ENCODE measurements around the gene CAVIN1. TPM values are rescaled to one million over a fixed set of nuclear protein-coding genes. Genes with fewer than 3 reads are reported as not detected.

Gene CAVIN1
- polyA plus RNA-seq, 1 experiment, result 734 TPM

- Histone ChIP-seq H3K27me3 (ENCODE audit: control insufficient read depth, insufficient read depth, low read length) (no peaks in the 10 kb centered on the region), H3K36me3 (ENCODE audit: control insufficient read depth, insufficient read depth, low read length) (no peaks in the 10 kb centered on the region), H3K4me3 (ENCODE audit: low read depth, low read length) (no peak overlapping the region)
- POLR2A ChIA-PET, result interaction anchor here (0.6 kb wide), 1 partner anchor 15 kb away, joined by 7 read pairs; no protein-coding TSS in a partner anchor
- CTCF ChIA-PET, result interaction anchor here (0.6 to 1.2 kb wide), 3 partner anchors 9 to 35 kb away, joined by 3 to 4 read pairs (median 4); no protein-coding TSS in a partner anchor
- no peak for TF ChIP-seq CTCF (IDR thresholded peaks at IDR 0.05; ENCODE audit: insufficient read depth, low read depth, low read length)
- no peak for DNase-seq (ENCODE audit: low read depth)
Observed at GRCh38 chr17:42359133-42359532, 63.9 kb downstream of the CAVIN1 start.

DNA sequence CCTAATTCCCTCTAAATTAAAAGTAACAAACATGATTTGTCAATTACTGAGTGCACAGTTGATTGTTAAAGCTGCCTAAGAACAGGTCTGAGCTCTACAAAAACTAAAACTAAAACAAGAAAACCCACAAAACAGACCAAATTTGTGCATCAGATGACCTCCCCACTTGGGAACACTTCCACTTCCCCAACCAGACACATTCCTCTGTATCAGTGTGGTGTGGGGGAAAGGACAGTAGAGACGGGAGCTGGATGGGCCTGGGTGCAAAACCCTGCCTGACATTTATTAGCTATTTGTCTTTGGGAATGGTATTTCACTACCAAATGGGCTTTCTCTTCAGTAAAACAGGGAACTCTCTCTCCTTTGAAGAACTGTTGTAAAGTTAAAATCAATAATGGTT lies 64.6 kb downstream of the CAVIN1 start:
- no peaks in the 10 kb centered on the region for H3K36me3 ChIP-seq (ENCODE audit: control insufficient read depth, insufficient read depth, low read length)
- H3K4me3 ChIP-seq (ENCODE audit: low read depth, low read length), result no peak overlapping the region
- H3K27me3 ChIP-seq (ENCODE audit: control insufficient read depth, insufficient read depth, low read length), result no peaks in the 10 kb centered on the region
- TF ChIP-seq CTCF (IDR thresholded peaks at IDR 0.05; ENCODE audit: insufficient read depth, low read depth, low read length), result no peak
- POLR2A ChIA-PET, result interaction anchor here (0.6 kb wide), 1 partner anchor 182 kb away, joined by 5 read pairs; no protein-coding TSS in a partner anchor
- CTCF ChIA-PET, result interaction anchor here (0.6 to 1.4 kb wide), 5 partner anchors 9 to 48 kb away, joined by 3 to 4 read pairs (median 4); no protein-coding TSS in a partner anchor
- no peak for DNase-seq (ENCODE audit: low read depth)

- no peaks in the 10 kb centered on the region for H3K36me3 ChIP-seq (ENCODE audit: control insufficient read depth, insufficient read depth, low read length)
- no peak overlapping the region for H3K4me3 ChIP-seq (ENCODE audit: low read depth, low read length)
- no peak for TF ChIP-seq CTCF (IDR thresholded peaks at IDR 0.05; ENCODE audit: insufficient read depth, low read depth, low read length)
- CTCF ChIA-PET, result interaction anchor here (0.7 kb wide), 1 partner anchor 164 kb away, joined by 3 read pairs; no protein-coding TSS in a partner anchor
- DNase-seq (ENCODE audit: low read depth), result no peak
- no peaks in the 10 kb centered on the region for H3K27me3 ChIP-seq (ENCODE audit: control insufficient read depth, insufficient read depth, low read length)
- POLR2A ChIA-PET, result no interaction called here
Observed at GRCh38 chr17:42354956-42355843, 67.9 kb downstream of the CAVIN1 start.

Small RNA genes lying within 50 kb of the gene (small RNA-seq; reads per million reads assigned to genes)
- gene RNU7-97P (ENCODE audit: insufficient read length, low read depth, low replicate concordance), result not detected

Other genes starting within 250 kb of the CAVIN1 start
- 0.02 and 0.07 TPM in 2 replicates for gene KCNH4, start 242.1 kb downstream of the CAVIN1 start, polyA plus RNA-seq (2011; rRNA removed)
- gene HCRT, start 237.8 kb downstream of the CAVIN1 start, polyA plus RNA-seq (2011; rRNA removed), result not detected in 2 replicates
- 9.0 and 16.5 TPM in 2 replicates for gene GHDC, start 228.8 kb downstream of the CAVIN1 start, polyA plus RNA-seq (2011; rRNA removed)
- gene STAT5B, start 146.9 kb downstream of the CAVIN1 start, polyA plus RNA-seq (2011; rRNA removed), result 29.8 and 37.2 TPM in 2 replicates
- gene STAT5A, start 134.8 kb downstream of the CAVIN1 start, polyA plus RNA-seq (2011; rRNA removed), result 6.2 and 17.2 TPM in 2 replicates
- 62.0 and 74.4 TPM in 2 replicates for gene STAT3, start 34.8 kb downstream of the CAVIN1 start, polyA plus RNA-seq (2011; rRNA removed)
- gene ATP6V0A1, start 35.6 kb upstream of the CAVIN1 start, polyA plus RNA-seq (2011; rRNA removed), result 22.4 and 37.1 TPM in 2 replicates
- 16.3 and 45.3 TPM in 2 replicates for gene NAGLU, start 113.0 kb upstream of the CAVIN1 start, polyA plus RNA-seq (2011; rRNA removed)
- 0.49 and 0.54 TPM in 2 replicates for gene HSD17B1, start 129.7 kb upstream of the CAVIN1 start, polyA plus RNA-seq (2011; rRNA removed)
- gene COASY, start 138.9 kb upstream of the CAVIN1 start, polyA plus RNA-seq (2011; rRNA removed), result 28.6 and 41.5 TPM in 2 replicates
- 40.9 and 50.1 TPM in 2 replicates for gene MLX, start 143.8 kb upstream of the CAVIN1 start, polyA plus RNA-seq (2011; rRNA removed)
- 3.4 and 5.8 TPM in 2 replicates for gene PSMC3IP, start 154.5 kb upstream of the CAVIN1 start, polyA plus RNA-seq (2011; rRNA removed)
- 28.4 and 54.4 TPM in 2 replicates for gene RETREG3, start 186.1 kb upstream of the CAVIN1 start, polyA plus RNA-seq (2011; rRNA removed)
- 37.2 and 66.1 TPM in 2 replicates for gene TUBG1, start 186.4 kb upstream of the CAVIN1 start, polyA plus RNA-seq (2011; rRNA removed)
- gene TUBG2, start 236.0 kb upstream of the CAVIN1 start, polyA plus RNA-seq (2011; rRNA removed), result 11.4 and 15.1 TPM in 2 replicates

Data from BJ (cell line).